ENCODE measurements around the gene CEP350.
"Not testable (repeated sequence)": the region's sequence is repeated elsewhere in the genome, so short reads cannot be mapped to it uniquely, and the experiment has no call there.

Gene CEP350

GRCh38 chr1:179939941-179940340 is 14.7 kb upstream of the CEP350 start:
- ATAC-seq, result no peak

DNA sequence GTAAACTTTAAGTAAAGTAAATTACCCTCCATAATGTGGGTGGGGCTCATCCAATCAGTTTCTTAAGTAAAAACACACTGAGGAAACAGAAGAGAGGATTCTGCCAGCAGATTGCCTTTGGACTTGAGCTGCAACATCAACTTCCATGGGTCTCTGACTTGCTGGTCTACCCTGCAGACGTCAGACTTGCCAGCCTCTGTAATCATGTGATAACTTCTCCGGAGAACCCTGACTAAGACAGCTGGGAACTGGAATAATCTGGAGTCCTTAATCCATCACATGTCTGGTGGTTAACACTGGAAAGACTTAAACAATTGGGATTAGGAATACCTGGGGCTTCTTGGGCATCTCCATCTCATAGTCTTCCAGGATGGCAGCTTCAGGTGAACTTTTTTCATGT is 13.2 kb upstream of the CEP350 start:
- ATAC-seq (no peak), DNase-seq (no peak)

More at GRCh38 chr1:179939941-179940340, 14.7 kb upstream of the CEP350 start:
- no peak for DNase-seq

GRCh38 chr1:179950651-179951050 is 4.0 kb upstream of the CEP350 start:
- ATAC-seq (no peak), DNase-seq (no peak)

DNA sequence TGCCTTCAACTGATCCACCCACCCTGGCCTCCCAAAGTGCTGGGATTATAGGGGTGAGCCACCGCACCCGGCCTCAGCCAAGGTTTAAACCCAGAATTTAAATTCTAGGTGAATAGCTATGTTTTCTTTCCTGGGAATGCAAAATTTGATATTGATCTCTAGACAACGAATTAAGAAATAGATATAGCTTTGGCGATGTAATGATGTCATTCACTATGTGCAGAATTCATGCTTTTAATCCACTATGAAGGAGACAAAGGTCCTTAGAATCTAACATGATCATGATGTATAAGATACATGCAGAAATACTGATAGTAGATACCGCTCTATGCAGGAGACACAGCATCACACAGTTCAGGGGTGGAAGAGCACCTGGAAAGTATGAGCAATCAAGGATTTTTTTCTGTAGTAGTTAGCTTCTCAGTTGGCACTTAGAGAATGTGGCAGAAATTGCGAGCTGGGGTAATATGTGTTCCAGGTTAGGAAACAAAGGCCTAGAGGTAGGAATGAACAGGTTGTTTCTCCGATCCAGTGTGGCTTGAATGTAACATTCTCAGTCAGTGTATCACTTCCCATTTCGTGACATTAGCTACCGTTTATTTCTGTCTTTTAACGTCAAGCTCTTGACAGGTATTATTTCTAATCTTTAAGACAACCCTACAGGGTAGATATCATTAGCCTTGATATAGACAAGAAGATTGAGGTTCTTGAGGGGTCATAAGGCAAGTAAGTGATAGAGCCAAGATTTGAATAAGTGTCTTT is 3.0 kb upstream of the CEP350 start:
- DNase-seq, result no peak
- no peak for ATAC-seq

DNA sequence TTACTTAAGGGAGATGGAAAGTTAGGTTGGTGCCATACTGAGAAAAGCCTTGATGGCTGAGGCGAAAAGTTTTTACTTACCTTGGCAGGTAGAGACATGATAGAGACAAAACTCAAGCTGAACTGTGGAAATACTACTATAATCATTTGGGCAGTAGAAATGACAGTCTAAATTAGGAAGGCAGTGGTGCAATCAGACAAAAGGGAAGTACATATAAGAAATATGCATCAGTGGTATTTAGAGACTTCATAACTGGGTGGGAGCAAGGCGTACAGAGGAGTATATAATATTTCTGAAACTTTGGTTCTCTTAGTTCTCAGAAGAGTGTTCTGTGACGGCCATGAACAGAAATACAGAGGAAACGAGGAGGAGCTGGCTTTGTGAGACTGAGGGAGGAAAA is 2.4 kb upstream of the CEP350 start:
- no peak for DNase-seq
- no peak for ATAC-seq

DNA sequence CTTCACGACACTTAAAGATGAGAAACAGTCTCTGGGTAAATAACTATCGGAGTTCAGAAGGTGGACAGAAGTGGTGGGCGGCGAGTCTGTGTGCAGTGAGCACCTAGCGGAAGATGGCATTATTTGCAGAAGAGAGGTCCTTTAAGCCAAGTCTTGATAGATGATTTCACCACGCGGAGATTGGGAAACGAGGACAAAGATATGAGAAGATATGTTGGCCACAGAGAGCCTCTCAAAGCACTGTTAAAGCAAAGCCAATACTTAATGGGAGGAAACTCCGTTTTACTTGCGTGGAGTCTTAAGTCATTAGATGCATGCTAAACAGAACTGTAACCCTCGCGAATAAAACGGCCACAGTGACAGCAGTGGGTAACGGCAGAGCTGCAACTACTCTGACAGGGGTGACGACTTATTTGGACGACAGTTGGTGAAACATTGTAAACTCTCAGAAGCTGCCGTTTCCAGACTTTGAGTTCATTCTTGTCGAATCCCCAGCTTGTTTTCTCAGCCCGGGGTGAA is 577 bp upstream of the CEP350 start:
- ATAC-seq, result peak; percentile 26
- DNase-seq, result peak; percentile 52

- no peak for DNase-seq
- no peak for ATAC-seq
These were observed 674 bp downstream of the CEP350 start for GRCh38 chr1:179955287-179955680.

- ATAC-seq (no peak), DNase-seq (no peak)
These were observed 1.1 kb downstream of the CEP350 start for GRCh38 chr1:179955731-179956130.

GRCh38 chr1:179958359-179958758 is 3.7 kb downstream of the CEP350 start:
- no peak for ATAC-seq
- no peak for DNase-seq

DNA sequence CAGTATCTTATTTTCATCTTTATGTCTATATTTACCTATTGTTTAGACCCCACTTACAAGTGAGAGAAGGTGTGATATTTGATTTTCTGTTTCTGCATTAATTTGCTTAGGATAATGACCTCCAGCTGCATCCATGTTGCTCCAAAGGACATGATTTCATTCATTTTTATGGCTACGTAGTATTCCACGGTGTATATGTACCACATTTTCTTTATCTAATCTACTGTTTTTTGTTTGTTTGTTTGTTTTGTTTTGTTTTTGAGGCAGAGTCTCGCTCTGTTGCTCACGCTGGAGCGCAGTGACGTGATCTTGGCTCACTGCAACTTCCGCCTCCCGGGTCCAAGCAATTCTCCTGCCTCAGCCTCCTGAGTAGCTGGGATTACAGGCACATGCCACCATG is 7.6 kb downstream of the CEP350 start:
- DNase-seq, ATAC-seq: not testable (repeated sequence)

DNA sequence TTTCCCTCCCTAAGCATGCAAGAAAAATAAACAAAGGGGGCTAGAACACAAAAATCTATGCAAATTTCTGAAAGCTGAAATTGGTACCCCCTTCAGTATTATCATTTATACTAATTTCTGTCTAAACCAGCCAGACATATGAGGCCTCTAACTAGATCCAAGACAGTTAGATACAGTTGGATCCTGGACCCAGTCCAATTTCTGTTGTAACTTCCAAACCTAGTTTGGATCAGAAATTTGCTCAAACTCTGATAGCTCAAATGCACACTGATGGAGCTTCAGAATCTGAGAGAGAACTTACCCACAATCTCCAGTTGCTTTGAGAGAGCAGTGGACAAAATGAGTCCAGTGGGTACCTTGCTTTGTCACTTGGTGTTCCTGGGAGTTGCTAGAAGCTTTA is 11.9 kb downstream of the CEP350 start:
- no peak for ATAC-seq
- DNase-seq, result no peak

- ATAC-seq, result no peak
These were observed 13.8 kb downstream of the CEP350 start for GRCh38 chr1:179968284-179968993.

DNA sequence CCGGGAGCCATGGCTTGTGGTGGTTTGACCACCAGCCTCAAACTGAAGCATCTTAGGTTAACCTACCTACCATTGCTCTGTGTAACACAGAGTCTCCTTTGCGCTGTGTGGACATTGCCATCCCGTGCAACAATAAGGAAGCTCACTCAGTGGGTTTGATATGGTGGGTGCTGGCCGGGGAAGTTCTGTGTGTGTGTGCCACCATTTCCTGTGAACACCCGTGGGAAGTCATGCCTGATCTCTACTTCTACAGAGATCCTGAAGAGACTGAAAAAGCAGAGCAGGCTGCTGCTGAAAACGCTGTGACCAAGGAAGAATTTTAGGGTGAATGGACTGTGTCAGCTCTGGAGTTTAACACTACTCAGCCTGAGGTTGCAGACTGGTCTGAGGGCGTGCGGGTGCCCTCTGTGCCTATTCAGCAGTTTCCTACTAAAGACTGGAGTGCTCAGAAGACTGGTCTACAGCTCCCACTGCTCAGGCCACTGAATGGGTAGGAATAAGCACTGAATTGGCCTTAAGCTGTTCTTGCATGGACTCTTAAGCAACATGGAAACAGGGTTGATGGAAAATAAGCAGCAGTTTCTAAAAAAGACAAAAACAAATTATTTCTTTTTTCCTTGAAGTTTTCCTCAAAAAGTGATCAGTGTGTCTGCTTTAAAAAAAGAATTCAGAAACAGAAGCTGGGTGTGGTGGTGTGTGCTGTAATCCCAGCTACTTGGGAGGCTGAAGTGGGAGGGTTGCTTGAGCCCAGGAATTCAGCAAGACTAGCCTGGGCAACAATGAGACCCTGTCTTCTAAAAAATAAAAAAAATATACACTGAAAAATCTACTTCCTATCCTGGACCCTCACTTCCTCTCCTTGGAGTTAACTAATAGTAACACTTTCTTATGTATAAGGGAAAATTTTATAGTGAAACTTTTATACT is 14.6 kb downstream of the CEP350 start:
- DNase-seq, result no peak
- no peak for ATAC-seq

More at GRCh38 chr1:179968284-179968993, 13.8 kb downstream of the CEP350 start:
- no peak for DNase-seq

DNA sequence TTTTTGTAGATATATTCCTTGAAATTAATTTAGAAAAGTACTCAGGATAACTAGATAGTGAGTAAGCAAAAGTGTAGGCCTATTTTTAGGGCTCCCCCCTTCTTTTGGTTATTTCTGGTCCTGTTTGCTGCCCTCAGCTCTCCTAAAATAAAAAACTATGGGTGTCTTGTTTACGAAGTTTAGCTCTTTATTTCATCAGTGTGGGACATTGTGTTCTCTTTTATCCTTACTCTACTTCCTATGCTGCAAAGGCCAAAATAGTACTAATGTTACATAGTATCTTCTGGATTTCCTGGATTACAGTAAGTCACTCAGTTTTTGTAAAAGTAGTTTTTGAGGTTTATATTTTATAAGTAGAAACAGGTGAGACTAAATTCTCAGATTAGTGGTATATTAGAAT is 15.4 kb downstream of the CEP350 start:
- DNase-seq, result no peak

DNA sequence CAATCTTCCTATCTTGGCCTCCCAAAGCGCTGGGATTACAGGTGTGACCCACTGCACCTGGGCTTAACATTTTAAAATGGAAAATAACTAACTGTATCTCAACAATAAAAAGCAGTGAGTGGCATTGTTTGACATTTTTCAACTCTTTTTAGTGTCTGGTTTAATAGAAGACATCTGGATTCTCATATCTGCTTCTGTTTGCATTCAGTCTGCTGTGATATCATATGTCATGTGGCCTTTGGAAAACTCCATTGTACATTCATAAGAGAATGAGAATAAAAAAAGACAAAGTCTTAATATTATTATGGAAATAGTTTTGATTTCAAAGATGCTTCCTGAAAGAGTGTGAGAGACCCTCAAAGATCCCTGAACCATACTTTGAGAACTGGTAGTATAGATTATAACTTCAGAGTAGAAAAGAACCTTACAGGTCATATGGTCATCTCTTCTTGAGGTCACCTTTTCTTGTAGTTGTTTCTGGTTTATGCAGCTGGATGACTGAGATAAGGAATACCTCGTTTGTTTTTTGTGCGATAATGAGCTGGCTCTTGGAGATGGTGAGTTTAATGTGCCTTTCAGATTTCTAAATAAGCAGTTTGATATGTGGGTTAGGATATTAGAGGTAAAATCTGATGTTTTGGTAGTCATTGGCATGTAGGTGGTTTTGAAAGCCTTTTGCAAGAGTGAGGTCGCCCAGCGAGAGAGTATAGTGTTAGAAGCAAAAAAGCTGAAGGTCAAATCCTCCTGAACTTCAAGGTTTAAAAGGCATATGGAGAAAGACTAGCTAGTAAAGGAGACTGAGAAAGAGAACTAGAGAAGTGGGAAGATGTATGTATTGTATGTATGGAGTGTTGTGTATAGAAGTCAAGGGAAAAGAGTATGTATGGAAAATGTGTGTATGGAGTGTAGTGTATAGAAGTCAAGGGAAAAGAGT is 17.2 kb downstream of the CEP350 start:
- no peak for ATAC-seq

More for the DNA sequence above, 15.4 kb downstream of the CEP350 start:
- ATAC-seq, result no peak

DNA sequence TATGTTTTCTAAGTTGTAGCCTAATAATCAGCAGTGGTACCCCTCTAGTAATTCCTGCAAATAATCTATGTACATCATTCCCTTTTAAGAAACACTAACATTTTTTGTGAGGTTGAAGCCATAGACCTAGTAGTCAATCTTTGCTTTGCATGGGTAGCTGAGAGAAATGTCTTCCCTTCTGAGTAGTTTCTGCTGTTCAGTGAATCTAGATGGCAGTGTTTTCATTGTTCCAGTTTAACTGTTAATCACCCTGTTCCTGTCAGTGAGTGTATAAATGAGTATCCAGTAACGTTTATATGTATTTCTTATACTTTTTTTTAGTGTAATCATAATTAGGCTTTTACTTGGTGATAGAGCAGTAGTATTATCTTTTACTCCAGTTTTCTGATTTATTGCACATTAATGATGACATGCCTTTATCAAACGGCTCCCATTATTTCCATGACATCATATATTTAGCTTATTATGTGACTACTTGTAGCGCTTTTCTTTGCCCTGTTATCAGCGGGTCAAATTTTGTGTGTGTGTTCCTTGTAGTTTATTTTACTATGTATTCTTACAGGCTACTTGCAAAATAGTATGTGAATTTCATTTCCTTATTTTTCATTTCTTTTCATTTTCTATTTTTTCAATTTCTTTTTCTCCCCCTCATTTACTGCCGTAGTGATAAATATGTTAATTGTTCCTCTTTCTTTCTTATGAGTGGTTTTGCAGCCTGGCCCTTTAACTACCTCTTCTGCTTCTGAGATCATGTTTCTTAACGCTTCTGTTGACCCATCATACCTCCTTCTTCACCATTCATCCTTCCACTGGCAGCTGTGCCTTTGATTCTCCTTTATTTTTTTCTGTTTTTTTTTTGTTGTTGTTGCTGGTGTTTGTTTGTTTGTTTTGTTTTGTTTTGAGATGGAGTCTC is 18.8 kb downstream of the CEP350 start:
- no peak for ATAC-seq

More for the DNA sequence above, 17.2 kb downstream of the CEP350 start:
- no peak for DNase-seq

DNA sequence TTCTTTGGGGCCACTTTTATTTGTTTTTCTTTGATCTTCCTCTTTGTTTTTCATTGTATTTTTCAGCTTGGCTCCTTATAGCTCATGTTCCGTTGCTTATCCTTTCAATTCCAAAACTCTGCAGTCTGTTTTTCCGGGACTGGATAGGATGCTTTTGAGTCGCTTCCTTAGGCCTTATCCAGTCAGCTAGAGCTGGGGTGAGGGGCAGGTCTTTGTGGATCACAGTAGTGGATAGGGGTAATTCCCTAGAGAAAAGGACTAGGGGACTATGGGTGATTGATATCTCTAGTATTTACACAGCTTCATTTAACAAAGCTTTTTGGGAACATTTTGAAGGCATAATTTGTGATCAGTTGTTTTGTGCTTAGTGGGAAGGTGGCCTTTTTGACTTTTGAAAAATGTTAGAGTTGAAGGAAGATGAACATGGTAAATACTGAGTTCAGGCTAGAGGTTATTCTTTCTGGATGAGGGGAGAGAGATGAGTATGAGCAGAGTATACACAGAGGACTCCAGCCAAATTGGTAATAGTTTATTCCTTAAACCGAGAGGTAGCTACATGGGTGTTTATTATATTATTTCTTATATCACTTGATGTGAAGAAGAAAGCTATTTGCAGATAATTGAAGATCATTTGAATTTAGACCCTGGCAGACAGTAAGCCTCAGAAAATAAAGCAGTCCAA is 22.5 kb downstream of the CEP350 start:
- DNase-seq (no peak), ATAC-seq (no peak)

More for the DNA sequence above, 18.8 kb downstream of the CEP350 start:
- no peak for DNase-seq

GRCh38 chr1:179978199-179979079 is 23.8 kb downstream of the CEP350 start:
- ATAC-seq, result no peak
- no peak for DNase-seq
